HG03520 (cell line): ENCODE measurements around the gene MMP19.
A peak's percentile ranks its signal among the peaks of the same experiment; 100 is the strongest.
"Not testable (repeated sequence)": the region's sequence is repeated elsewhere in the genome, so short reads cannot be mapped to it uniquely, and the experiment has no call there.

Experiments used
- ATAC-seq: cut with Tn5 transposase; IDR thresholded peaks from one replicate; pipeline ENCODE4 v1.9.1; 2021; ENCODE audit warnings: mild to moderate bottlenecking, moderate library complexity; ENCODE audit not compliant: unreplicated experiment

MMP19 gene

DNA sequence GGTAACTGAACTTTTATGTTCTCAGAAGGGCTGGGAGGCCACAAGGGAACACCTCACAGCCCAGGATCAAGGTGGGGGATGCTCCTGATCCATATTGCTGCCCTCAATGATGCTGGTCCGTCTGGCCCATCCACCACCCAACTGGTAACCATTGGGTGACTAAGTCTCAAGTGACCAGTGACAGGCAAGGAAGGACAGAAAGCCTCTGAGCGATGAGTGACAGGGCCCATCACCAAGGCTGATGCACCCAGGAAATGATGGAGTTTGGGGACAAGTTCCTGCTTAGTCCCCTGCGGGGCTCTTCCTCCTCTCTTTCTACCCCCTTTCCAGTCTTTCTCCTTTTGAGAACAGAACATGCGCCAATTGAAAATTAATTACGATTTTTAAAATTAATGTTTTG, 2.6 kb upstream of the MMP19 start:
- no peak for ATAC-seq

DNA sequence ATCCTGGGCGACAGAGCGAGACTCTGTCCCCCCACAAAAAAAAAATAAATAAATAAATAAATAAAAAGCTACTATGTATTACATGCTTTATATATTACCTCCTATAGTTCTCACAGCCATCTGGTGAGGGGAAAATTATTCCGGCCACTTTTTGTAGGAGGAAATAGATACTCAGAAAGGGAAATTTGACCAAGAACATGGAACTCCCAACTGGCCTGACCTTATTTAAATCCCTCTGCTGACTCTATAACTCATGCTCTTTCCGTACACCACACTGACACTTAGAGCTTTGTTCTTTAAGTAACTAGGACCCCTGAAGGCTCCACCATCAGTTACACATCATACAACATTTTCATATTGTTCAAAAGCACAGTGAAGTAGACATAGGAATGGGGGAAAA, 2.2 kb upstream of the MMP19 start:
- no peak for ATAC-seq

DNA sequence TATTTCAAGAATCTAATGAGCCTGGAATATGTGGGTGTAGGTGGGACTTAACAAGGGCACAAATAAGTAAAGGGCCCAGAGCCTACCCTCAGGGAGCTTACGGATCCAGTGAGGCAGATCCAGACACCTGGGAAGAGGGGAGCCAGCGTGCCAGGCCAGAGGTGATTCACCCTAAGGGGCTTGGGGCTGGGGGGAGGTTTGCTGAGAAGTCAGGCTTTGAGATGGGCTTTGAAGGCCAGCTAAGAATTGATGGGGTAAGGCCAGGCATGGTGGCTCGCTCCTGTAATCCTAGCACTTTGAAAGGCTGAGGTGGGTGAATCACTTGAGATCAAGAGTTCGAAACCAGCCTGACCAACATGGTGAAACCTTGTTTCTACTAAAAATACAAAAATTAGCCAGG, 695 bp upstream of the MMP19 start:
- no peak for ATAC-seq

DNA sequence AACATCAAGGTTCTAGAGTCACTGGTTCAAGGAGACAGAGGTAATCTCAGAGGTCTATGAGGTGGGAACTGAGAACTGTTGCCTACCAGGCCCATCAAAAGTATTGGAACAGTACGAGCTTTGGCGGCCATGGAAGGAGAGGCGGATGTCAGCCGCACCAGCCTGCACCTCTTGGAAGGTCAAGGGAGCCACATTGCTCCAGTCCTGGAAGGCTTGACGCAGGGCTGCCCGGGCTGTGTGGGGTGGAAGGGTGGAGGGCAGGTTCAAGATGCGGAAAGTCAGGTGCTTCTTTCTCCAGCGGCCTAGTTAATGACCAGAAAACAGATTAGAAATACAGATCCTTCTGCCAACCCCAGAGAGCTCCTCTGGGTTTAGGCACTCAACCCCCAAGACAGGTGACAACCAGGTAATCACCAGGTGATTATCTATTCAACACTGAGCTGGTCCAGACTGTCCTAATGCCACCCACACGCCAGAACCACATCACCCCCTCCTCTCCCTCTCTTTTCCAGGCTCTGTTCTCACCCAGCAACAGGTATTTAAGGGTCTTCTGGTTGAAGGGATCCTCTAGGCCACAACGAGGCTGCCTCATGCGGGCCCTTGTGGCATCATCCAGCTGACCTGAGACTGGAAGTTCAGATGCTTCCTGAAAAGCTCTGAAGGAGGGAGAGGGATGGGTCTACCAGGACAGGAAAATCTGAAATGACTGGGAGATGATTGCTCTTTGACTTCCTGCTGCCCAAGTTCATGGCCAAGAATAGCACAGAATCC, 2.0 kb downstream of the MMP19 start:
- ATAC-seq: no peak

DNA sequence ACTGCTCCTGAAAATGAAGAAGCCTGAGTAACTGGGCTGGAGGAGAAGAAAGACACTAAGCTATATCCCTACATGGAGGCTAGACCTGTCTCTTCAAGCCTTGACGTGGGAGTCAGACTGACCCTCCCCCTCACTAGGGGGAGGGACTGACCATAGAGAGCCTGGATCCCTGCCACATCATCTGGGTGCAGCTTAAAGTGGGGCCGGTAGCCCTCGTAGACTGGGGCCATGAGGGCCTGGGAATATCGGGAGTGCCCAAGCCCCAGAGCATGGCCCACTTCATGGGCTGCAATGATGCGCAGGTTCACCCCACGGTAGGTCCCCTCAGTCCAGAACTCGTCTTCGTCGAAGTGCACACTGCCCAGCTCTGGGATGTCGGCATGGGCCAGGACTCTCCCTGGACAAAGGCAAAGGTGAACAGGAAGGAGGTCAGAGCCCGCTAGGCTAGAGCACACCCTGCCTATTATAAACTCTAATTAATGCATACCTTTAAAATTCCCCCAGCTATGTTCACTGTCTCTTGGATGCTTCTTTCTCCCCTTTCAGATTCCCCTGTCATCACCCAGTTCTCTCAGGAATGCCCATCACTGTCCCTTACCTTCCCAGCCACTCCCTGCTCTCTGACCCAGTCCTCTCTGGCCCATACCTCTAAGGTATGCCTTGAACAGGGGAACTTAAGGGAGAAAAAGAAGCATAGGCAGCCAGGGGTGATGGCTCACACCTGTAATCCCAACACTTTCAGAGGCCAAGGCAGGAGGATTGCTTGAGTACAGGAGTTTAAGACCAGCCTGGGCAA, 3.2 kb downstream of the MMP19 start:
- no peak for ATAC-seq

DNA sequence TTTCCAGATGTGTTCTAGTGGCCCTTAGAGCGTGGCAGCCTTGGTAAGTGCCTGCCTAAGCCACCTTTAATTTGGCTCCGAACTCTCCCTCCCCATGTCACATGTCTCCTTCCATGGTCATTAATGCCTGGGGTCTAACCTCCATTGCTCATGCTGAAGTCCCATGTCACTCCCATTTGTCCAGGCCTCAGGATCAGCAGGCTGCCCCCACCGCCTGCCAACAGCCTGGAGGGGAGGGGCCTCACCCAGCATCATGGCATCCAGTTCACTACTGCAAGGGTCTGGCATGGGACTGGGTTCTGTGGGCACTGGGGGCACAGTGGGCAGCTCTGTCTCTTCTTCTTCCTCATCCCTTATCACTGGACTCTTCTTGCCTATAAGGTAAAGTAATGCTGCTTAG, 4.4 kb downstream of the MMP19 start:
- ATAC-seq: no peak

DNA sequence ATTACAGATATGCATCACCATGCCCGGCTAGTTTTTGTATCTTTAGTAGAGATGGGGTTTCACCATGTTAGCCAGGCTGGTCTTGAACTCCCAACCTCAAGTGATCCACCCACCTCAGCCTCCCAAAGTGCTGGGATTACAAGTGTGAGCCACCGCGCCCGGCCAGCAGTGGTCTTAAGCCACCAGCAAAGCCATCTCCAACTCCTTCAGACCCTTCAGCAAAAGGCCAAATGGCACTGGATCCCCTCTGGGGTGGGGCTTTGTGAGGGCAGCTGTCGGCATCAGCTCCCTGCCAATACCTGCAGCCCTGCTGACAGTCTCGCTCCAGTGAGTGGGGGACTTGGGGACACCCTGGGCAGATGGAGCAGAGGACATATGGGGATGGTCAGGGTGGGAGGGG, 8.3 kb downstream of the MMP19 start:
- not testable (repeated sequence) for ATAC-seq

DNA sequence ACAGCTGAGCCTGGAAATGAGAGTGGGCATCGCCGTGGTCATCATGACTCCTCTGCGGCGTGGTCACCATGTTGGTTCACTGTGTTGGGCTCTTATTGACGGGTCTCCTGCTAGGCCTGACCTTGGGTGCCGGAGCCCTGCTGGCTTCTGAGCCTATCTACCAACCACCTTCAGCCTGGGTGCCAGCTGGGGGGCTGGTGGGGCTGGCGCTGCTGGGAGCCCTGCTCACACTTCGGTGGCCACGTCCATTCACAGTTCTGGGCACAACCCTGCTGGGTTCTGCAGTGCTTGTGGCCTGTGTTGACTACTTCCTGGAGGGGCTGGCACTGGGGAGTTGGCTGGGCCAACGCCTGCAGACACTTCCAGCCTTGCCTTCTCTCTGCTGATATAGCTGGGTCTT, 9.7 kb downstream of the MMP19 start:
- no peak for ATAC-seq

DNA sequence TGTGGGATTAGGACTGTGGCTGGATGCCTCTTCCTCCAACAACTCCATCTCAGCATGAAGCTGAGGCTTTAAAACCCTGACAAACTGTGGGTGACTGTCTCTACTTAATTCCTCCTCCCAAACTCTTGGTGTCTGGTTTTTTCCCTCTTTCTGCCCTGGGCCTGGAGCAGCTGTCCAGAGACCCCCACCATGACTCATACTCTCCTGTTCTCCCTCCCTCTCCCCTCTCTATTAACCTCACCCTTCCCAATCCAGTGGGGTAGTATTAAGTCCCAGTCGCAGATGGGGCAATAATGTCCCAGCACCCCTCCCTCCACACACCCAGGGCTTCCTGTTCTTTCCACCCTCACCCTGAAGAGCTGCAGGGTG, 11.3 kb downstream of the MMP19 start:
- ATAC-seq: no peak

DNA sequence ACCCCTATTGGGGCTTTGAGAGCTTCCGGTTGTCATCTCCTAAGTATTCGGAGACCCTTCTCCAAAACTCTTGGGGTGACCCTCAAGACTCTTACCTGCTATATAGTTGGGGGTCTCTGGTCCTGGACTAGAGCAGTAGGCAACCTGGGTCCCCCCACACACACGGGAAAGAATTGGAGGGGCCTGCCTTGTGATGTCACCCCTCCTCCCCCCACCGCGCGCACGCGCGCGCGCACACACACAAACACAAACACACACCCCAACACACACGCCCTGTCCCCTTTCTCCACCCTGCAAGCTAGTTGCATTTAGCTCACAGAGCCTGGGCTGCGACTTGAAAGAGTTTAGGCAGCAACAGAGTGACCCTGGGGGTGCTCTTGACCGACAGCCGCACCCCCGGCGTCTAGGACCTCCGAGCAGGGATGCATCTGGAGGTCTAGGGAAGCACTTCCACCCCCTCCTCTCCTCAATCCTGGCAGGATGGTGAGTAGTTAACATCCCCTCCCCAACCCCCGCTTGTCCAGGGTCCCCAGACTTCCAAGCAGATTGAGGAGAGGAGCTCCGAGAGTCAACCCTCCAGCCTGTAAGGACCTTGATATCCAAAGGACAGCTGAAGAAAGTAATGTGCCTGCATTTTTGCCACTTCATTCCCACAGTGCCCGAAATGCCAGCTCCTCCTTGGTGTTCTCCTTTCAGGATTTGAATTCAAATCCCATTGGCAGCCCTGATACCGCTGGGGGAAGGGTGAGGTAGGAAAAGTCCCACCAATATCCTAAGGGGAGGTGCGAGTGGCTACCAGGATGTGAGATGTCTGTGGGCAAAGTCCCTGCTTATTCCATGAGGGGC, 11.9 kb downstream of the MMP19 start:
- no peak for ATAC-seq

DNA sequence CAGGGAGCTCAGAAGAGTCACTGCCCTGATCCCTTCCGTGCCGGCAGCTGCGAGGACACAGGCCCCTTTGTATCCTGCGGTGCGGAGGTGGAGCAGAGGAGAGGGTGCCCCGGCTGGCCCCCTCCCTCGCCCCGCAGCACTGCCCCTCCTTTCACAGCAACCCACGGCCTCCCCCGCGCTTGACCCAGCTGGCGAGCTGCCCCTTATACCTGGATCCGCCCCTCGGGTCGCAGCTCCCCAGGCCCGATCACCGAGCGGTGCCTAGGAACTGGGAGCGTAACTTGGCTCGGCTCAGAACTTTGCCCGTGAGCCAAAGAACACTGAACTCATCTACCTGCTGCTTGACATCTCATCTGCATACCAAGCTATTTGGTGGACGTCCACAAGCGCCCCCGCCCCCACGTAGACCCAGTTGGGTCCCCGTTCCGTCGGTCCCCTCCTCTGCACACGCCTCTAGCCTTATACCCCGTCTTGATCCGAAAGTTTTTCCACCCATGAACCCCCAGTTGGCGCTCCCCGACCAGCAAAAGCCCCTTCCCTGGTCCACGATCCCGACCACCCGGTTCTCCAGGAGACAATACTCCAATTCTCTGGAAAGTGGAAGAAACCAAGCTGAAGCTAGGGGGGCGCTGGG, 12.7 kb downstream of the MMP19 start:
- ATAC-seq: peak; percentile 5

DNA sequence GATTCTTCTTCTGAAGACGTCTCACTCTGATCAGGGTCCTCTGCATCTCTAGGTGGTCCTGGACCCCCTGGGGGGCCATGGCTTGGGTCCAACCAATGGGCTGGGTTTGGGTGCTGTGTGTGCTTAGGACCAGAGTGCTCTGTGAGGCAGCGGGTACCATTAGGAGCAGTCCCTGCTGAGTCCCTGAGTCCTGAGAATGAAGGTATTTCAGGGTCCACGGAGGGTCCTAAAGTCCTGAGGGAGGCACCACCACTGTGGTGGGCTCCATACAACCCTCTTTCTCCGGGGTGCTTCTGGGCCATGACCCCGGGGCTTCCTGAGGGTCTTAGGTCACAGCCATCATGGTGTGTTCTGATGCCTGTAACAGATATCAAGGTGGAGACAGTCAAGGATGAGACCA, 14.4 kb downstream of the MMP19 start:
- ATAC-seq: no peak

DNA sequence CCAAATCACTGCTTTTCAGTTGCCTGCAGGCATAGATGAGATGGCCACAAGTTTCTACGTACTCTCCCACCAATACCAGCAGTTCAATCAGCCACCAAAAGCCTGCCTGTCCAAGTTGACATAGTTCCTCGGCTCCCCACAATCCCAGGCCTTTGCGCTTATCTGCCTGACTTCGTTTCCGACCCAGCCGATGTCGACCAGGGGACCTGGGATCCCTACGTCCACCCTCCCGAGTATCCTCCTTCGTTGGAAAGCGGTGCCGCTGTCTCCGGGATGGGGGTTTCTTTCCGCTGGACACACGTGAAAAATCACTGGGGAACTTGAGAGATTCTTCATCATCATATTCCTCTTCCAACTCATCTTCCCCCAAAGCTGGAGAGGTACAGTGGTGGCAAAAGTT, 14.9 kb downstream of the MMP19 start:
- no peak for ATAC-seq

DNA sequence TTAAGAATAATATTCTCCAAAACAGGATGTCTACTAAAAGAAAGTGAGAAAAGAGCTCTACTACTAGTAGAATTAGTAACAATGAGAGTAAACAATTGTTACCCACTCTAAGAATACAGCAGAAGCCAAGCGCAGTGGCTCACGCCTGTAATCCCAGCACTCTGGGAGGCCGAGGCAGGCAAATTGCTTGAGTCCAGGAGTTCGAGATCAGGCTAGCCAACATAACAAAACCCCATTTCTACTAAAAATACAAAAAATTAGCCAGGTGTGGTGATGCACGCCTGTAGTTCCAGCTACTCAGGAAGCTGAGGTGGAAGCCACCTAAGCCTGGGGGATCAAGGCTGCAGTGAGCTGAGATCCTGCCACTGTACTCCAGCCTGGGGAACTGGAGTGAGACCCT, 18.0 kb downstream of the MMP19 start:
- no peak for ATAC-seq

DNA sequence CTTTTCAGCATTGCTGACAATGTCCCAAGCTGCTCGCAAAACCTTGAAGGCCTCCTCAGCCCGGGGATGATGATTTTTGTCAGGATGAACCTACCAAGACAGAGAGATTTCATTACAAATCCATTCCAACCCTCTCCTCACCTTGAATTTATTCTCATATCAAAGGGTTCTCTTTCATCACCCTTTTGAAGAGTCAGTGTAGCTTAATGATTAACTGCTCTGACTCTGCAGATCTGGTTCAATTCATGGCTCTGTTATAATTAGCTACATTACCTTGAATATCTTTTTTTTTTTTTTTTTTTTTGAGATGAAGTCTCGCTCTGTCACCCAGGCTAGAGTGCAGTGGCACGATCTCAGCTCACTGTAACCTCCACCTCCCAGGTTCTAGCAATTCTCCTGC, 19.3 kb downstream of the MMP19 start:
- ATAC-seq: no peak

DNA sequence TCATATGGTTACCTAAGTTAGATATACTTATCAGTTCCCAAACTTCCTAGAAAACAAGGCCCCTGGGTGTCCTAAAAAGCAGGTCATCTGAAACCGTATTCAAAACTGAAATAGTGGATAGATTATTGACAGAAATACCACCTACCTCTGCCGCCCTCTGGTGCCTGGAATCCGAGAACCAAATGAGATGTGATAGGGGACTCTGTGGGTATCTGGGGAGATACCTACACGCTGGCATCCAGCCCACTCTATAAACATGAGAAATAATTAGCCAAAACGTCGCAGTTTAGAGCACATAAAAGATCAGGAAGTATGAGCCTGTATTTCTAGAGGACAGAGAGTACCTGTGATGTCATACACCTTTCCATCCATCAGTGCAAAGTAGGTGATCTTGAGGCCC, 20.5 kb downstream of the MMP19 start:
- no peak for ATAC-seq

DNA sequence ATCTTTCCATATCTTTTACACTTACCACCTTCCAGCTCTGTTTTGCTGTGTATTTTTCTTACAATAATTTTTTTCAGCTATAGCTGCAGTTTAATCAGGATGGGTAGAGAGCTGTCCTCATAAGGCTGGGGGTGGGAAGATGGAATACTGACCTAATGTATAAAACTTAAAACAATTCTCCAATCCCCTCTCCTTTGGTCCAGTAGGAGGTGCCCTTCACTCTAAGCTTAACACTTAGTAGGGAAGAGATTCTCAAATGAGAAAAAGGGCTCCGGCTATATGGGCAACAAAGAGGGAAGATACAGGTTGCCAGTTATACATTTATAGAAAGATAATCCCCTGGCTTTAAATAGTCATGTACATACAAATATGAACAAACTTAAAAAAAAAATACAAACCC, 22.1 kb downstream of the MMP19 start:
- no peak for ATAC-seq

DNA sequence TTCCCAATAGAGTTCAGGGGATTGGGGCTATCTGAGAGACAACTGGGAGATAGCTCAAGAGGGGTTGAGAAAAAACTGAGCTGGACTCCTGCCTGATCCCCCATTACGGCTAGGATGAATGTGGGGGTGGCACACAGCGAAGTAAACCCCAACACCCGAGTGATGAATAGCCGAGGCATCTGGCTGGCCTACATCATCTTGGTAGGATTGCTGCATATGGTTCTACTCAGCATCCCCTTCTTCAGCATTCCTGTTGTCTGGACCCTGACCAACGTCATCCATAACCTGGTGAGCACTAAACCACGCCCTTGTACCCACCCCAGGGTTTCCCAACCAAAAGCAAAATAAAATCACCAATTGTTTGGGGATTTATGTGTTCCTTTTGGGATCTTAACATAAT, 23.9 kb downstream of the MMP19 start:
- no peak for ATAC-seq

DNA sequence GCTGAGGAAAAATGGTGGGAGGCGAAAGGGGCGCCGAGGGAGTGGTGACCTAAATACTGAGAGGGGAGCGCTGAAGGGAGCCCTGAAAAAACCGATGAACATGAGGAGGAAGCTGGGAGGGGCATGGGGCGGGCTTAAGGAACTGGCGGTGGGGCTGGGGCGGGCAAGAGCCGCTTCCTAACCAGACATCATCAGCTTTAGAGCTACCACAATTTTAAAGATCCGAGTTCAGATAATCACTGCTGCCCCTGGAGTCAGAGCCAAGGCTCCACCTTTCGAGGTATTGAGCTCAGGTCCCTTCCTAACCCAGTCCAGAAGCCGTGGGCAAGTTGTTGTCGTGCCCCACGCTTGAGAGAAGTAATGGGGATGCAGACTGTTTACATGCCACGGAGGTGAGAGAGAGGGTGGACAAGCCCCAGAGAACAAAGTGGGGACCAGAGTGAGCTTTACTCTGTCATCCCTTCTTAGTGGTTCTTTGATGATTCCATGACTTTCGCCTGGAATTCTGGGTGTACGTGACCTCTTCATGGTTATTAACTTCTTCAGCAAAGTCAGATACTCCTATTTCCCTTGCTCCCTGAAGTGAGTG, 24.5 kb downstream of the MMP19 start:
- ATAC-seq: peak; percentile 22

DNA sequence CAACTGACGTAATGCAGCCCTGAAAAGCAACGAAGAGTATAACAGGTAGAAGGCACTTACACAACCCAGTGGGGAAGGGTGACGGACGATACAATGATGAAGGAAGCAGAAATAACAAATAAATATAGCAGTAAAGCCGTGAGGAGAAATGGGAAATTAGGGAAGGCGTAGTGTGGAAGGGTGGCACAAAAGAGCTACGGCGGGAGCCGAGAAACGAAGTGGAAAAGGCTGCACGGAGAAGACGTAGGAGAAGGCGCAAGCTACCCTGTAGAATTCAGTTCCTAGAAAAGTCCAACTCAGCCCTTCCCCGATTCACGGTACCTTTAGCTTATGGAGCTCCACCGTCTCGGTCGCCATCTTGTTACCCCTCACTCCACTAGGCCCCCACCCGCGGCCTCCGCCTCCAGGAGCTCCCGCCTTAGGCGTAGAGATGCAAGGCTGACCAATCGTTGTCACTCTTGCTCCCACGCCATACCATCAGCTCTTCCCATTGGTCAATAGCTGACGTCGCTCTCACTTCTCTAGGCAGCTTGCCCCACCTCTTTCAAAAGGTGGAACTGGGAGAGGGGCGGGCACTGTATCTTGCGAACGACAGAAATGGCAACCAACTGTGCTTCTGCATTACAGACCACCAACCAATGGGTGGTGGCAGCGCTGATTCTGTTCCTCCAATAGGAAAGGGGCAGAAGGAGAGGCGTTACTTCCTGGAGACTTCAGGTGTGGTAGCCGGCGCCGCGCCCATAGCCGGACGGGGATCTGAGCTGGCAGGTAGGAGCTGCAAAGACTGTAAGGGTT, 25.2 kb downstream of the MMP19 start, which contains the start of the genes ORMDL2 and SARNP:
Gene ORMDL2, plus strand, starts transcription at position 697 of the 795 bp plus-strand sequence. CDS start 959 bp downstream, outside the sequence.
Gene SARNP, minus strand, starts transcription at position 380 of the 795 bp plus-strand sequence. Its CDS starts 23 bp downstream, at position 357.
- ATAC-seq: peak; percentile 96
